HG02642 (cell line): ENCODE measurements around the gene PPT2.
A peak's percentile ranks its signal among the peaks of the same experiment; 100 is the strongest.
"Not testable (repeated sequence)": the region's sequence is repeated elsewhere in the genome, so short reads cannot be mapped to it uniquely, and the experiment has no call there.

ENCODE experiments used
- ATAC-seq: cut with Tn5 transposase; IDR thresholded peaks from one replicate; pipeline ENCODE4 v1.9.1; 2021; ENCODE audit warnings: mild to moderate bottlenecking; ENCODE audit not compliant: unreplicated experiment, poor library complexity

Gene PPT2

GRCh38 chr6:32126880-32127279, 27.1 kb upstream of the PPT2 start:
- no peak for ATAC-seq

GRCh38 chr6:32127409-32127716, 26.6 kb upstream of the PPT2 start:
- no peak for ATAC-seq

- ATAC-seq = peak; percentile 82
Observed at GRCh38 chr6:32127717-32128592, 26.0 kb upstream of the PPT2 start, which contains the start of gene ATF6B. Gene ATF6B (minus strand): TSS chr6:32128246. CDS start chr6:32128207, 39 bp downstream.

GRCh38 chr6:32128751-32129296, 25.1 kb upstream of the PPT2 start:
- no peak for ATAC-seq

GRCh38 chr6:32129297-32130088, 24.4 kb upstream of the PPT2 start:
- no peak for ATAC-seq

GRCh38 chr6:32131439-32131948, 22.4 kb upstream of the PPT2 start:
- ATAC-seq = no peak

- no peak for ATAC-seq
Observed at GRCh38 chr6:32132110-32132509, 21.8 kb upstream of the PPT2 start.

- ATAC-seq = no peak
Observed at GRCh38 chr6:32133786-32134185, 20.2 kb upstream of the PPT2 start.

- ATAC-seq = no peak
Observed at GRCh38 chr6:32137454-32137853, 16.5 kb upstream of the PPT2 start.

- no peak for ATAC-seq
Observed at GRCh38 chr6:32139590-32139989, 14.4 kb upstream of the PPT2 start.

GRCh38 chr6:32140420-32141046, 13.4 kb upstream of the PPT2 start:
- no peak for ATAC-seq

- ATAC-seq = not testable (repeated sequence)
Observed at GRCh38 chr6:32144238-32144637, 9.7 kb upstream of the PPT2 start.

GRCh38 chr6:32146287-32146686, 7.7 kb upstream of the PPT2 start:
- ATAC-seq = no peak

GRCh38 chr6:32146687-32147086, 7.3 kb upstream of the PPT2 start:
- no peak for ATAC-seq

- ATAC-seq = no peak
Observed at GRCh38 chr6:32147401-32148132, 6.4 kb upstream of the PPT2 start.

GRCh38 chr6:32148289-32149091, 5.5 kb upstream of the PPT2 start:
- no peak for ATAC-seq

GRCh38 chr6:32149092-32149755, 4.7 kb upstream of the PPT2 start:
- no peak for ATAC-seq
